HUES6 (cell line): ENCODE results near the gene UBASH3B.

Source experiments
- H3K27ac ChIP-seq: 2 replicates; pipeline ENCODE4 v1.7.0; 2013; ENCODE audit warnings: low read depth, mild to moderate bottlenecking, low read length, inconsistent platforms
- H3K27me3 ChIP-seq: 2 replicates; pipeline ENCODE4 v1.6.1; 2013; ENCODE audit warnings: low read length; ENCODE audit not compliant: control insufficient read depth, insufficient read depth
- H3K36me3 ChIP-seq: 2 replicates; pipeline ENCODE4 v1.6.1; 2013; ENCODE audit warnings: low read length; ENCODE audit not compliant: control insufficient read depth, insufficient read depth
- H3K4me1 ChIP-seq: 2 replicates; pipeline ENCODE4 v1.6.1; 2013; ENCODE audit warnings: low read length; ENCODE audit not compliant: control insufficient read depth, insufficient read depth
- H3K4me3 ChIP-seq: 2 replicates; pipeline ENCODE4 v1.5.1; 2013; ENCODE audit warnings: low read depth, low read length
- H3K9ac ChIP-seq: one replicate; pipeline ENCODE4 v1.6.1; 2013; ENCODE audit warnings: mild to moderate bottlenecking, low read length
- H3K9me3 ChIP-seq: 2 replicates; pipeline ENCODE4 v1.6.1; 2013; ENCODE audit warnings: low read depth, low read length; ENCODE audit not compliant: control insufficient read depth, insufficient read depth

UBASH3B gene

DNA sequence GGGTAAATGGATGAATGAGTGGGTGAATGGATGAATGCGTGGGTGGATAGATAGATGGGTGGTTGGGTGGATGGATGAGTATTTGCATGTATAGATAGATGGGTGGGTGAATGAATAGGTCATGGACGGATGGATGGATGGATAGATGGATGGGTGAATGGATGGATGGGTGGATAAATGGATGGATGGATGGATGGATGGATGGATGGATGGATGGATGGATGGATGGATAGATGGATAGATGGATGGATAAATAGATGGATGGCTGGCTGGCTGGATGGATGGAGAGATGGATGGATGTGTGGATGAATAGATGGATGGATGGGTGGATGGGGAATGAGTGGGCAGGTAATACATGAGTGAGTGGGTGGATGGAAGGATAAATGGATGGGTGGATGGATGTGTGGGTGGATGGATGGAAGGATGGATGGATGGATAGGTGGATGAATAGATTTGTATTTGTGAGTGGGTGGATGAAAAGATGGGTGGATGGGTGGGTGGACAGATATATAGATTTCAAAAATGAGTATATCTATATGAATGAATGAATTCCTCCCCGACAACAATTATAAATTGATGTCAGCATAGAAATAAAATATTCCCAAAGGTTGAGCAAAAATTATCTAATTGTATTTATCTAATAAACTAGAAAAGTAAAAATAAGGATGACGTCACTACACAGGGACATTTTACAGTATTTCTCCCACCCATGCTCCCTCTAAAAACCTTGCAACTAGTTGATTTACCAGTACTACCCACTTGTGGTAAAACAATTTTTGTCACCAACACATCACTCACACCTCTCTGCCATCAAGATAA is 182.2 kb downstream of the UBASH3B start:
- peaks cover 9% of the 10 kb centered on the region for H3K4me1 ChIP-seq
- no peaks in the 10 kb centered on the region for H3K9me3 ChIP-seq
- H3K27ac ChIP-seq, result no peak overlapping the region
- H3K9ac ChIP-seq, result no peak overlapping the region
- no peak overlapping the region for H3K4me3 ChIP-seq
- H3K36me3 ChIP-seq, result no peaks in the 10 kb centered on the region
- no peaks in the 10 kb centered on the region for H3K27me3 ChIP-seq

DNA sequence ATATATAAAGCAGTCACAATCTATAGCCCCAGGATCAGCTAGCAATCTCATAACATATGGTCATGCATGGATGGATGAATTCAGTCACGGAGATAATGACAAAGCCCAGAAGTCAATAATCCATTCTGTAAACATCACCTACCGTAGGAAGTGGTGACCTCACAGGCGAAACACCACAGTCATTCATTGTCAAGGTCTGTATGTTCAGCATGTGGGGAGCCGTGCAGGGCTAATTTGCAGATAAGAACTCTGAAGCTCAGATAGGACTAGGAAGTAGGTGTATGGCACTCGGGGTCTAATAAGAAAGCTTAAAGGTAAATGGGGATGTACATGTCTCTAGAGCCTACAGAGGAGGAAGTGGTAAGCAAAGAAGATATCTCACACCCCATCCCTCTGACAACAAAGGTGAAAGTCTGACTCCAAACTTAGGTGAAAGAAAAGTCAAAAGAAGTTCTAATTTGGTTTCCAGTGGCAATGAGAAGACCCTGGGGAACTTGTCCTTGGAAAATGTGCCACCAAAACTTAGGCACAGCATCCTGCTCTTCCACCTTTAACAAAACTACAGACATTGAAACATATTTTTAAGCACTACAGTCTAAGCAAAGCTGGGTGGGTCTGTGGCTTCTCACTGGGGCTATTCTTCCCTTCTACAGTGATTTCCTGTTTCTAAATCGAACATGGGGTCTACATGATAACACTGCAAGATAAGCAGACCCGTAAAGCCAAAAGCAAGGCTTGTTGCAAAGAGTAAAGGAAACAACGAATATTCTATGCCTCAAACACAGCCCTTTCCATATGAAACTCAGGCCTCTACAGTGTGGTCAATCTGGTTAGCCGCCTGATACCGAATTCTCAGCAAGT is 188.0 kb downstream of the UBASH3B start:
- H3K36me3 ChIP-seq, result no peaks in the 10 kb centered on the region
- no peak overlapping the region for H3K4me3 ChIP-seq
- no peak overlapping the region for H3K9ac ChIP-seq
- H3K27me3 ChIP-seq, result no peaks in the 10 kb centered on the region
- H3K27ac ChIP-seq, result no peak overlapping the region
- no peaks in the 10 kb centered on the region for H3K4me1 ChIP-seq
- no peaks in the 10 kb centered on the region for H3K9me3 ChIP-seq

DNA sequence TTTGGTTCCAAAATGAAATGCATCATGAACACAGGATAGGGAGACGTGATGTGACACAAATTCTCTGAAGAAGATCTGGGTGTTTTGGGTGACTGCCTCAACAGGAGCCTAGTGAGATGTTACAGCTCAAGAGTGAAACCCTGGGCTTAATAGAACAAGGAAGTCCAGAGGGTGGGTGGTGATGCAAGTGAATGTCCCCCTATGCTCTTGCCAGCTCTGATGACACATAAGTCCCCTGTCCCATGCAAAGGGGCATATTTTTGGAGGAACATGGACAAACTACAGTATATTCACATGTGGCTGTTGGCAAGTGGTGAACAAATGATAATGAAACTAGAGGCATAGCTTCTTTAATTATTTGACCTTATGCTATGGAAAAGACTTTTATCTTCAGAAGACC is 191.9 kb downstream of the UBASH3B start:
- Histone ChIP-seq H3K36me3 (no peaks in the 10 kb centered on the region), H3K27ac (no peak overlapping the region), H3K9me3 (no peaks in the 10 kb centered on the region), H3K9ac (no peak overlapping the region), H3K4me3 (no peak overlapping the region), H3K27me3 (no peaks in the 10 kb centered on the region), H3K4me1 (peaks cover 30% of the 10 kb centered on the region; the same call in 1 of the 2 replicates)

DNA sequence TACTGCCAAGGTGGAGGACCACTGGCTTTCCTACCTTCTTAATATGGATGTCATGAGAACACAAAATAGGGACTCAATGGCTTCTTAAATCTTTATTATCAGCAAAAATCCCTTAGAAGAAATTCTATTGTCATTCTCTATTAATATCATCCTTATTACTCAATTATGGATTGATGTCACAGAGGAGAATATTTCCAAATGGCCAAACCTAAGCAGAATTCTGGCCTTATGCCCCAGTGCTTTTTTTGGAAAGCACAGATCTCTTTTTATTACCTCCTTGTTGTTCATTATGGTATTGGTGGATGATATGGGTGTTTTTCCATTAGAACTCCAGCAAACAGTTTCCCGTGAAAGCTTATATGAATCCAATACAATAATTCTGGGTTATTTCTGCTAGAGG is 192.7 kb downstream of the UBASH3B start:
- H3K9me3 ChIP-seq, result no peaks in the 10 kb centered on the region
- no peaks in the 10 kb centered on the region for H3K36me3 ChIP-seq
- no peak overlapping the region for H3K4me3 ChIP-seq
- peaks cover 35% of the 10 kb centered on the region; the same call in 1 of the 2 replicates for H3K4me1 ChIP-seq
- H3K27ac ChIP-seq, result no peak overlapping the region
- H3K27me3 ChIP-seq, result no peaks in the 10 kb centered on the region
- H3K9ac ChIP-seq, result no peak overlapping the region

DNA sequence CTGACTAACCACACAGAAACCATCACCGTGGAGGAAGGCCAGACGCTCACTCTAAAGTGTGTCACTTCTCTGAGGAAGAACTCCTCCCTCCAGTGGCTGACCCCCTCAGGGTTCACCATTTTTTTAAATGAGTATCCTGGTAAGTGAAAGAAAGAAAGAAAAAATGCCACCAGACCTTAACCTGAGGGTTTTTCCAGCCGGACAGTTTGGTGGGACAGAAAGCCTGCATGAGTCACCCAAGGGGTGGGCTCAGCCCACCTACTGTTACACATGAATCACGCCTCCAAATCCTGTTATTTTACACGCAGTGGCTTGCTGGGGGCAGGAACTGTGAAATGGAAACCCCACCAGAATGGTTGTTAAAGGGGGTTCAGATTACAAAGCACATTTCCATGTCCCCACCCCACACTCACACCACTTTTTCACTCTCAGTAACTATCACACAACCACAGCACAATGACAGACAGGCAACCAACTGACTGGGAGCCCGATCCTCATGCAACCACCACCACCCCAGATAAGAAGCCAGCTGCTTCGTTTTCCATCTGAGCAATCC is 194.6 kb downstream of the UBASH3B start:
- H3K27ac ChIP-seq, result peak overlapping the region; percentile 66; the same call in 1 of the 2 replicates
- no peaks in the 10 kb centered on the region for H3K36me3 ChIP-seq
- H3K4me3 ChIP-seq, result no peak overlapping the region
- peaks cover 40% of the 10 kb centered on the region for H3K4me1 ChIP-seq
- no peaks in the 10 kb centered on the region for H3K9me3 ChIP-seq
- H3K9ac ChIP-seq, result peak overlapping the region; percentile 50
- H3K27me3 ChIP-seq, result no peaks in the 10 kb centered on the region

DNA sequence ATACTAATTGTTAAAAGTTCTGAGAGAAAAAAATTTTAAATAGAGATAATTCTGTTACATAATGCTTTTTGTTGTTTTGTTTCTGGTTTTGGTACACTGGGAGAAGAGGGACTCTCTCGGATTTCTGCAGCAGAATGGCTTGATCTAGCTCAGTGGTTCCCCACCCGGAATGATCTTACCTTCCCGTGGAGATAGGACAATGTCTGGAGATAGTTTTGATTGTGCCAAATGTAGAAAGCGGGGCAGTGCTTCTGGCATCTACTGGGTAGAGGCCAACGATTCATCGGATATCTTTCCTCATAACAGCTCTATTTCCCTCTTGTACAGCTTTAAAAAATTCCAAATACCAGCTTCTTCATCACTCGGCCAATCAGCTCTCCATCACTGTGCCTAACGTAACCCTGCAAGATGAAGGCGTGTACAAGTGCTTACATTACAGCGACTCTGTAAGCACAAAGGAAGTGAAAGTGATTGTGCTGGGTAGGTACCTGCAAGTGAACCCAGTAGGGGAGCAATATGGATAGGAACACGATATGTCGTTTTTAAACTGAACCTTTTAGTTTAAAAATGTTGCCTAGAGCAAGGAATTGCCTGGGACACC is 195.9 kb downstream of the UBASH3B start:
- H3K9me3 ChIP-seq, result no peaks in the 10 kb centered on the region
- H3K27ac ChIP-seq, result no peak overlapping the region
- no peaks in the 10 kb centered on the region for H3K36me3 ChIP-seq
- peaks cover 40% of the 10 kb centered on the region for H3K4me1 ChIP-seq
- no peak overlapping the region for H3K4me3 ChIP-seq
- H3K27me3 ChIP-seq, result no peaks in the 10 kb centered on the region
- H3K9ac ChIP-seq, result no peak overlapping the region

DNA sequence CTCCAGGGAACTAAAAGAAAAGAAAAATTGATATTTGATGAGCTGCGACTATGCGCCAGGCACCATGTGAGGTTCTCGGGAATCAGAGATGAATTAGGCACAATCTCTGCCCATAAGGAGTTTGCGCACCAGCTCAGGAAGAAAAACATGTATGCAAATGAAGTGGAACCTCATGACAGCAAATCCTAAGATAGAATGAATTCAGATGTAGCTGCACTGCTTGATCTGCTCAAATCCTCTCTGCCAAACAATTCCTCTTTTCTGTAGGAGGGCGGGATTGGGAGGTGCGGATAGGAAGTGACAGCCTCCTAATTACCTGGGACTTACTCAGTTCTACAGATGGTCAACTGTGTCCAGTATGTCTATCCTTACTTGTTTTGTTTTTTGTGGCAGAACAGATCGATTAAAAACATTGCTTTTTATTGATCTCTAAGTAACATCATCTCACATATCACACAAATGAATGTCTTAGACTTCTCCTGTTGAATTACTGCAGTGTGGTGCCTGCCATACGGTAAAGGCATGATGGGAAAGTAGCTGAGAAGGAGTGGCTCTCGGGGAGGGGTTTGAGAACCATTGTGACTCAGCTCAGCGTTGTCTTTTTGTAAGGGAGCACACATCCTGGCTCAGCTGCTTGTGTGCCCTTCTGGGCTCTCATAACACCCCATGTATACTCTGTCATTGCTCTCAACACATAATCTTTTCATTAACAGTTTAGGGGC is 196.7 kb downstream of the UBASH3B start:
- H3K4me1 ChIP-seq, result peaks cover 40% of the 10 kb centered on the region
- no peak overlapping the region for H3K9ac ChIP-seq
- H3K36me3 ChIP-seq, result no peaks in the 10 kb centered on the region
- H3K9me3 ChIP-seq, result no peaks in the 10 kb centered on the region
- H3K27ac ChIP-seq, result no peak overlapping the region
- no peak overlapping the region for H3K4me3 ChIP-seq
- no peaks in the 10 kb centered on the region for H3K27me3 ChIP-seq

DNA sequence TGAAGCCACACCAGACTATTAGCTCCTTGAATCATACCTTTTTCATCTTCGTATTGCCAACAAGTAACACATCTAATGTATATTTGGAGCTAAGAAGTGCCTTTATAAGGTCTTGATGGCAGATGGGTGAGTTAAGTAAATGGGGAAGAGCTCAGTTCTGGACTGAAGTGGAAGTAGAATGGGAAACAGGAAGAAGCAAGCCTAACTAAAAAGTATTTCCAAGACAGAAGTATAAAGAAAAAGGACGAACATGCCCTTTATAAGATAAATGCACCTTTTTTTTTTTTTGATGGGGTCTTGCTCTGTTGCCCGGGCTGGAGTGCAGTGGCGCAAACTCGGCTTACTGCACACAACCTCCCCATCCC is 197.3 kb downstream of the UBASH3B start:
- H3K4me3 ChIP-seq, result no peak overlapping the region
- H3K4me1 ChIP-seq, result peaks cover 40% of the 10 kb centered on the region
- H3K27ac ChIP-seq, result no peak overlapping the region
- H3K9ac ChIP-seq, result no peak overlapping the region
- H3K9me3 ChIP-seq, result no peaks in the 10 kb centered on the region
- H3K36me3 ChIP-seq, result no peaks in the 10 kb centered on the region
- no peaks in the 10 kb centered on the region for H3K27me3 ChIP-seq

DNA sequence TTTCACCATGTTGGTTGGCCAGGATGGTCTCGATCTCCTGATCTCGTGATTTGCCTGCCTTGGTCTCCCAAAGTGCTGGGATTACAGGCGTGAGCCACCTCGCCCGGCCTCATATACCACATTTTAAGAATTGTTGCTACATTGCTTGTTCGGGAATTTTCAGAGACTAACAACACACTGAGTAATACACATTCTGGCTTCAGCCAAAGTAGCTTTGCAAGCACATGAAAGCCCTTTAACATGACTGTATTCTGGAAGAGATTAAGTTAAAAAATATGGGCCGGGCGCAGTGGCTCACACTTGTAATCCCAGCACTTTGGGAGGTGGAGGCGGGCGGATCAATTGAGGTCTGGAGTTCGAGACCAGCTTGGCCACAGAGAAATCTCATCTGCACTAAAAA is 197.7 kb downstream of the UBASH3B start:
- H3K27ac ChIP-seq, result no peak overlapping the region
- no peaks in the 10 kb centered on the region for H3K27me3 ChIP-seq
- no peaks in the 10 kb centered on the region for H3K36me3 ChIP-seq
- H3K4me3 ChIP-seq, result no peak overlapping the region
- H3K9ac ChIP-seq, result no peak overlapping the region
- peaks cover 40% of the 10 kb centered on the region for H3K4me1 ChIP-seq
- H3K9me3 ChIP-seq, result no peaks in the 10 kb centered on the region

DNA sequence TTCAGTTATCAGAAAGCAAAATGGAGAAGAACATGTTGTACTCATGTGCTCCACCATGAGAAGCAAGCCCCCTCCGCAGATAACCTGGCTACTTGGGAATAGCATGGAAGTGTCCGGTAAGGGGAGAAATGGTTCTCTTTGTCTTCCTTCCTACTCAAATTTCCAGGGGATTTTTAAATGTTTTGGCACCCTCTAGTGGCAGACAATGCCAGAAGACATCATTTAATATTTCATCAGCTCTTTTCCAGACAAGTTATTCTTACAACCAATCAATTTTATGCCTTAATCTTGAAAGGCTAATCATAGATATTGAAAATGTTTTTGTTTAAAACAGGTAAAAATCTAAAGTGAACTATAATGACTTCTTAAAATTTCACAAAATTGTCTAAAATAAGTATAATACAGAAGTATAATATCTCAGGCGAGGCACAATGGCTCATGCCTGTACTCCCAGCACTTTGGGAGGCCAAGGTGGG is 198.5 kb downstream of the UBASH3B start:
- Histone ChIP-seq H3K36me3 (no peaks in the 10 kb centered on the region), H3K4me3 (no peak overlapping the region), H3K27me3 (no peaks in the 10 kb centered on the region), H3K4me1 (peaks cover 38% of the 10 kb centered on the region), H3K9ac (no peak overlapping the region), H3K9me3 (no peaks in the 10 kb centered on the region), H3K27ac (no peak overlapping the region)
